ENCODE results near the gene VPS13D.
"Not testable (repeated sequence)": the region's sequence is repeated elsewhere in the genome, so short reads cannot be mapped to it uniquely, and the experiment has no call there.

VPS13D gene

DNA sequence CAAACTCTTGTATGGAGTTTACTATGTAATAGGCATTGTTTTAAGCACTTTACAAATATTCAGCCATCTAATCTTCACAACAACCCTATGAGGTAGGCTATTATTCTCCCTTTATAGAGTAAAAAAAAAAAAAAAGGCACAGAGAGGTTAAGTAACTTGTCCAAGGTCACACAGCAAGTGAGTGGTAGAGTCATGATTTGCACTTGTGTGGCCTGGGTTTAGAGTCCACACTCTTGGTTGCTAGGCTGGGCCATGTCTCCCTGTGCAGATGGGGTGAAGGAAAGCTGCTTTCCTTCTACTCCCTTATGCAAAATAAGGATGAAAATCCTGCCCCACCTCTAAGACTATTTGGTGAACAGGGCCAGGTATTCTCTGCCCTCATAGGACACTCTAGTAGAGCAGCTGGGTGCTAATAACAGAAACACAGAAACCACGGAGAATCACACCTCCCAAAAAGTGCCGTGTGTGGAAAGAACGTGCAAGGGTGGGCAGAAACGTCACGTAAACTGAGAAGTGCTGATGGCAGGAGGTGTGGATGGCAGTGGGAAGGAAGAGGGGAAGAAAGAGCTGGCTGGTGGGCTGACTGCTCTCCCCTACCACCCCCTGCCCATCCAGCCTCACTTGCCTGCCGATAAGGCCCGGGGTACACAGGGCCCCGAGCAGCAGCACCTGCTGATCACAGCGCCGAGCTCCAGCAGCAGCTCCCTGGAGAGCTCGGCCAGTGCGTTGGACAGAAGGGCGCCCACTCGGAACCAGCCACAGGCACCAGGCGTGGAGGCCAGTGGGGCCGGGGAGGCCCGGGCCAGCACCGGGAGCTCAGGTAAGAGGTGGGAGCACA lies 28.3 kb upstream of the VPS13D start:
- DNase-seq = no peak

DNA sequence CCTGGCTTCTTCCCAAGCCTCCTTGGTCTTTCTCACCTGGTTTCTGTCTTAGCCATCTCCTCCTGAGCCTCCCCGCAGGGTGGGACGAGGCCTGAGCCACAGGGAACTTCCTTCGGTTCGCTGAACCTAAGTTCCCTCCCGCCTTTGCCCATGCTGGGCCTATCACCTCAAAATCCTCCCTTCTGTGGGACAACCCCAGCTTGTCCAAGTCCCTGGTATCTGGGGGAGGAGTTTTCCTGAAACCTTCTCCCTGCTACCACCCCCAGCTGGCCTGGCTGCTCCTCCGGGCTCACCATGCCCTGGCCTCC lies 27.7 kb upstream of the VPS13D start:
- DNase-seq = no peak

DNA sequence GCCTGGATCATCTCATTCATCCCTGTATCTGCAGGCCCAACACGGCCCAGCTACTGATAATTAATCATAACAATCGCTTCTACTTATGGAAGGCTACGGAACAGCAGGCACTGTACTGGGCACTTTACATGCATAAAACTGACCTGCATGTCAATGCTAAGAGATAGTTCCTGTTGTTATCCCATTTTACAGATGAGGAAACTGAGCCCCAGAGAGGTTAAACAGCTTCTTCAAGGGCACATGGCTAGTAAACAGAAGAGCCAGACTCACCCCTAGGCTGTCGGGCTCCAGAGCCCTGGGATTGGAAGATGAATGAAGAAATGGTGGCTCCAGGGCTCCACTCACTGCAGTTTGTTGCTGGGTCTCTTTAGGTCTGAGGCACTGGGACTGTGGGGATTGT lies 27.3 kb upstream of the VPS13D start:
- DNase-seq = no peak

DNA sequence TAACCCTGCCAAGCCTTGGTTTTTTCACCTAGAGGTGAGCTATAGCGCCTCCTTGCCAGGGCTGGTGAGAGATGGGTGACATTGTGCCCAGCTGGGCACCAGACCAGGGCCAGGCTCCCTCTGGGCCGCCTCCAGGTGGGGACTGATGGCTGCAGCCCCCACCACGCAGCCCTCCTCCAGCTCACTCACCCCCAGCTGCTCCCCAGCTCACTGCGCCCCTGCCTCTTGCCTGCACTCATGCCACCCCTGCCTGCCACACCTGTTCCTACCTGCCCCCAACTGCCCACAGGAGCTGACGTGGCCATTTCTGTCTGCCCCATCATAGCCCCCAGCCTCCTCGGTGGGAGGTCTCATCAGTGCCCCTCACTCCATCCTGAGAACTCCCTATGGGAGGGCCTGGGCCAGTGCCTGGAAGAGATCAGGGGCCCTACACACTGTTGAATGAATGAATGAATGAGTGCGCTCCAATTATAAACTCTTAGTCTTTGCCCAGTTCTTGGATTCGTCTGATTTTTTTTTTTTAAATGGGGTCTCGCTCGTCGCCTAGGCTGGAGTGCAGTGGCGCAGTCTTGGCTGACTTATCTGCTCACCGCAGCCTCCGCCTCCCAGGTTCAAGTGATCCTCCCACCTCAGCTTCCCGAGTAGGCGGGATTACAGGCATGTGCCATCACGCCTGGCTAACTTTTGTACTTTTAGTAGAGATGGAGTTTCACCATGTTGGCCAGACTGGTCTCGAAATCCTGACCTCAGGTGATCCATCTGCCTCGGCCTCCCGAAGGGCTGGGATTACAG lies 26.4 kb upstream of the VPS13D start:
- DNase-seq = no peak

DNA sequence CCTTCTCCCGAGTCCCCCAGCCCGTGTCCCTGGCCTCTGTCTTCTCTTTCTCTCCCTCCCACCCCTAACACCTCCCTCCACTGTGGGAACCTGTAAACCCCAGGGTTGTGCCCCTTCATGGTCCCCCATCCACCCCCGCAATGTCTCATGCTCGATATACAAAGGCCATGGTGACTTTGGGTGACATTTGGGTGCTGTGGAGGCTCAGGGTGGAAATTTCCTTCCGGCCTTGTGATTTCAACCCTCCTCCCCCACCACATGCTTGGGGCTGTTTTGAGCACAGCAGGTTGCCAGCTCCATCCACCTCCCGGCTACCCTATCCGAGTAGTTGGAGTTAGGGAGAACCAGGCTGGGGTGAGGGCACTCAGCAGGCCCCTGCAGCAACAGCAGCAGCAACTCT lies 25.7 kb upstream of the VPS13D start:
- DNase-seq = no peak

DNA sequence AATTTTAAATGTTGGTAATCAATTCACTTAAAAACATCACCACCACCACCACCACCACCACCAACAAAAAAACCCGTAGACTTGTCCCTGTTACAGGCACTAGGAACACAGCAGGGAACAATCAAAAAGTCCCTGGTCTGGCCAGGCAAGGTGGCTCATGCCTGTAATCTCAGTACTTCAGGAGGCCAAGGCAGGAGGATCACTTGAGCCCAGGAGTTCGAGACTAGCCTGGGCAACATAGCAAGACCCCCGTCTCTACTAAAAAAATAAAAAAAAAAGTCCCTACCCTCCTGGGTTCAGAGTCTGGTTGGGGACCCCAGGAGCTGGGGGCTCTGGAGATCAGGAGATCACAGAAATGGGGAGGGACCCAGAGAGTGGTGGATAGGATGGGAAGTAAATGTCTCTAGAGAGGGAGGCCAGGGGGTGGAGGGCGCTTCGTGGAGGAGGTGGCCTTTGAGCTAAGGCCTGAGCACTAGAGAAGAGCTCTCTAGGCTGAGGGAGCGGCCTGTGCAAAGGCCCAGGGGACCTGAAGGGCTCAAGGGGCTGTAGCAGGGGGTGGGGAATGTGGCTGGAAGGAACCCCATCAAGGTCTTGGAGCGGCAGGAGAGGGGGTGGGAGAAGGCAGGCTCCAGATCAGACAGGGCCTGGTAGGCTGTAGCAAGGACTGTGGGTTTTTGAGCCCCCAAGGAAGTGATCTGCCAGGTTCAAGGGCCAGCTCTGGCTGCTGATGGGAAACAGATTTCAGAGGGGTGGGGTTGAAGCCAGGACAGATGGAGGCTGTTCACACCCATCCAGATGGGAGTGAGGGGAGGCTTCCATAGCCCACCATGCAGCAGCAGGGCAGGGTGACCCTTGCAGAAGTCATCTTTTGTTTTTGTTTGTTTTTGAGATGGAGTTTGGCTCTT lies 24.8 kb upstream of the VPS13D start:
- no peak for DNase-seq

DNA sequence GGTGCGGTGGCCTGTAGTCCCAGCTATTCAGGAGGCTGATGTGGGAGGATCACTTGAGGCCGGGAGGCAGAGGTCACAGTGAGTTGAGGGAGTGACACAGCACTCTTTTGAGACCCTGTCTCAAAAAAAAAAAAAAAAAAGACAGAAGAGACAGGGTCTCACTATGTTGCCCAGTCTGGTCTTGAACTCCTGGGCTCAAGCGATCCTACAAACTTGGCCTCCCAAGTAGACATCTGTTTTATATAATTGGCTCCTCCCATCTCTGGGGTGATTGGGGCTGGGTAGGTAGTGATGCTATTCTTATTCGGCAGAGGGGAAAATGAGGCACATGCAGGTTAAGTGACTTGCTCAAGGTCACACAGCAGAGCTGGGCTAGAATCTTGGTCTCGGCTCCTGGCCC lies 23.6 kb upstream of the VPS13D start:
- DNase-seq = no peak

DNA sequence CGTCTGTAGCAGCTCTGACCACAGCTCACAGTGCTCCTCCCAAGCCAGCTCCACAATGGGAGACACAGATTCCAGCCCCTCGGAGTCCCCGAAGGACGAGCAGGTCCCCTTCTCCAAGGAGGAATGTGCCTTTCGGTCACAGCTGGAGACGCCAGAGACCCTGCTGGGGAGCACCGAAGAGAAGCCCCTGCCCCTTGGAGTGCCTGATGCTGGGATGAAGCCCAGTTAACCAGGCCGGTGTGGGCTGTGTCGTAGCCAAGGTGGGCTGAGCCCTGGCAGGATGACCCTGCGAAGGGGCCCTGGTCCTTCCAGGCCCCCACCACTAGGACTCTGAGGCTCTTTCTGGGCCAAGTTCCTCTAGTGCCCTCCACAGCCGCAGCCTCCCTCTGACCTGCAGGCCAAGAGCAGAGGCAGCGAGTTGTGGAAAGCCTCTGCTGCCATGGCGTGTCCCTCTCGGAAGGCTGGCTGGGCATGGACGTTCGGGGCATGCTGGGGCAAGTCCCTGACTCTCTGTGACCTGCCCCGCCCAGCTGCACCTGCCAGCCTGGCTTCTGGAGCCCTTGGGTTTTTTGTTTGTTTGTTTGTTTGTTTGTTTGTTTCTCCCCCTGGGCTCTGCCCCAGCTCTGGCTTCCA lies 22.9 kb upstream of the VPS13D start:
- DNase-seq = no peak

DNA sequence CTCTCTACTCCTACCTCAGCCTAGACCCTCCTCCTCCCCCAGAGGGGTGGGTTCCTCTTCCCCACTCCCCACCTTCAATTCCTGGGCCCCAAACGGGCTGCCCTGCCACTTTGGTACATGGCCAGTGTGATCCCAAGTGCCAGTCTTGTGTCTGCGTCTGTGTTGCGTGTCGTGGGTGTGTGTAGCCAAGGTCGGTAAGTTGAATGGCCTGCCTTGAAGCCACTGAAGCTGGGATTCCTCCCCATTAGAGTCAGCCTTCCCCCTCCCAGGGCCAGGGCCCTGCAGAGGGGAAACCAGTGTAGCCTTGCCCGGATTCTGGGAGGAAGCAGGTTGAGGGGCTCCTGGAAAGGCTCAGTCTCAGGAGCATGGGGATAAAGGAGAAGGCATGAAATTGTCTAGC lies 21.6 kb upstream of the VPS13D start:
- DNase-seq = no peak

DNA sequence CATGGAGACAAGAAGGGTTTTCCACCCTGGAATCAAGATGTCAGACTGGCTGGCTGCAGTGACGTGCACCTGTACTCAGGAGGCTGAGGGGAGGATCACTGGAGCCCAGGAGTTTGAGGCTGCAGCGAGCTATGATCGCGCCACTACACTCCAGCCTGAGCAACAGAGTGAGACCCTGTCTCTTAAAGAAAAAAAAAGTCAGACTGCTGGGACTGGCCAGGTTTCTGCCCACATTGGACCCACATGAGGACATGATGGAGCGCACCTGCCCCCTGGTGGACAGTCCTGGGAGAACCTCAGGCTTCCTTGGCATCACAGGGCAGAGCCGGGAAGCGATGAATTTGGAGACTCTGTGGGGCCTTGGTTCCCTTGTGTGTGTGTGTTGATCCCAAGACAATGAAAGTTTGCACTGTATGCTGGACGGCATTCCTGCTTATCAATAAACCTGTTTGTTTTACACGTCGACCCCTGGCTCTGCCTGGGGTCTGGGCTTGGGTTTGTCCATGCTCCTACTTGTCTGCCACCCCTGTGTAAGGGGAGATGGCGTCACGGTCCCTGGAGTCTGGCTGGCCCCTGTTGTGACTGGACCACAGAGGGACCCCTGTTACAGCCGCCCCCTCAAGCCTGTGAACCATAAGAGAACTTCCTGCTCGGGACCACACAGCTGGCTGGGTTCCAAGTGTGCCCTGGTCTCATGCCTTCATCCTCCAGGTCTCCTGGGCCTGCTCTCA lies 20.9 kb upstream of the VPS13D start:
- DNase-seq = peak; percentile 85

DNA sequence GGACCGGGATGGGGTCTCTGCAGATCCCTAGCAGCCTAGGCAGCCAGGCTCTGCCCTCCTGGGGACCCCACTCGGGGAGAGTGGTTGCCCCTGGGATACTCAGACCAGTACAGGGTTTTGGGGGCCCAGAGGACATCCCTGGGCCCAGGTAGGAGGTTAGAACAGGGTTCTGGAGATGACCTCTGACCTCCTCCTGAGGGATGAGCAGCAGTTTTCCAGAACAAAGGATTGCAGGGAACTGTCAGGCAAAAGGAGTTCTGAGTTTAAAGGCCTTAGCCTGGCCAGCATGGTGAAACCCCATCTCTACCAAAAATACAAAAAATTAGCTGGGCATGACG lies 20.4 kb upstream of the VPS13D start:
- no peak for DNase-seq

DNA sequence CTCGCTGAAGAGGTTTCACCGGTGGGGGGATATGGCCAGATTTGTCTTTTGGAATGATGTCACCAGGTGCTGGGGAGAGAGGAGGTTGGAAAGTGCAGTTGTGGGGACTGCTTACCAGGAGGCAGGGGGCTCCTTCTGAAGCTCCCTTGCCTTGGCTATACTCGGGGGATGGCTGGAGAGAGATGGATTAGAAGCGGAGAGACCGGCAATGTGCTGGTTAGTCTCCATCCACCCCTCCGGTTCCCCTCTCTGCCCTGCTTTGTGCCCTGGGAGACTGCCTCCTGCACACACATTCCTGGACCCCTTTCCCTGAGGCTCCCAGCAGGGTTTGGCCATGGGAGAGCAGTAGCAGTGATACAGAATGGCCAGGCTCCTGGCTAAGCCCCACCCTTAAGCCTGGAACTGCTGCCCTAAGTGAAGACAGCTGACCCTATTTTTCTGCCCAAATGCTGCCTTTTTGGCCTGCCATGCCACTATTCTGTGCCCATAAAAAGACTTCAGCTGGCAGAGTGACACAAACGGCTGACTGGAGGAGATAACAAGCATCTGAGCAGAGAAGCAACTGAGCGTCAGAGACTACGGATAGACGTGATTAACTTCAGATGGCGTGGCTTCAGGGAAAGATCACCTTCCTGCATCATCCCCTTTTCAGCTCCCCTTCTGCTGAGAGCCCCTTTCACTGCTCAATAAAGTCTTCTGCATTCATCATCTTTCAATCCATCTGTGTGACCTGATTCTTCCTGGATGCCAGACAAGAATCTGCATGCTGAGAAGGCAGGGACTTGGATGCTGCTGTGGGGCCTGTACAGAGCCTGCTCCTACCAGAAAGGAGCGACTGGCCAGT lies 14.5 kb upstream of the VPS13D start:
- no peak for DNase-seq

DNA sequence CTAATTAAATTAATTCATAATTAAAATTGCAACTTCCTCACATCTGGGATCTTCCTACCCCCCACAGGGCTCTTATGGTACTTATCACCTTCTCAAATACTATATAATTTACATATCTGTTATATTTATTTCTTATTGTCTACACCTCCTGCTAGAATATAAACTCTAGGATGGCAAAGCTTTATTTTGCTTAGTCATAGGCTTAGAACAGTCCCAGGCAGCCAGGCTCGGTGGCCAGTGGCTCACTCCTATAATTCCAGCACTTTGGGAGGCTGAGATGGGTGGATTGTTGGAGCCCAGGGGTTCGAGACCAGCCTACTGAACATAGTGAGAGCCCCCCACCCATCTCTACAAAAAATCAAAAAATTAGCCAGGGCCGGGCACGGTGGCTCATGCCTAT lies 10.0 kb upstream of the VPS13D start:
- no peak for DNase-seq

DNA sequence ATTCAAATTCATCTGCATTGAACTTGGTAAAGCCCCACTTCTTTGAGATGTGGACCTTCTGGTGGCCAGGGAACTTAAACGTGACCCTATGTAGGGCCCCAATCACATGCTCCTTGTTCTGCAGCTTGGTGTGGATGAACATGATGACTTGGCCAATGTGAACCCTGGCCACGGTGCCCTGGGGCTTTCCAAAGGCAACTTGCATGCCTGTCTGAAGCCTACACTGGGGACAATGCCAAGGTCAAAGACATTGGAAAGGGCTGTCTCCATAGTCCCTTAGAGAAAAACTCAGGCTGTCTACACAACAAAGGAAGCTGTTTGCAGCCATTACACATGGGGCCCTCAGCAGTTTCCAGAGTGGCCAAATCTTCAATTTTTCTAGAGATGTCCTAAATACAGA lies 8.9 kb upstream of the VPS13D start:
- DNase-seq = no peak

DNA sequence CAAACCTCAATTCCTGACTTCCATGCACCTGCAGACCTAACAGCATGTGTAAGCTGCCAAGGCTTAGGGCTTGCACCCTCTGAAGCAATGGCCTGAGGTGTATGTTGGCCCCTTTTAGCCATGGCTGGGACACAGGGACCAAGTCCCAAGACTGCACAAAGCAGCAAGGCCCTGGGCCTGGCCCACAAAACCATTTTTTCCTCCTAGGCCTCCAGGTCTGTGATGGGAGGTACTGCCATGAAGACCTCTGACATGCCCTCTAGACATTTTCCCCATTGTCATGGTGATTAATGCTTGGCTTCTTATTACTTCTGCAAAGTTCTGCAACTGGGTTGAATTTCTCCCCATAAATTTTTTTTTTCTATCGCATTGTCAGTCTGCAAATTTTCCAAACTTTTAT lies 7.1 kb upstream of the VPS13D start:
- DNase-seq = not testable (repeated sequence)

DNA sequence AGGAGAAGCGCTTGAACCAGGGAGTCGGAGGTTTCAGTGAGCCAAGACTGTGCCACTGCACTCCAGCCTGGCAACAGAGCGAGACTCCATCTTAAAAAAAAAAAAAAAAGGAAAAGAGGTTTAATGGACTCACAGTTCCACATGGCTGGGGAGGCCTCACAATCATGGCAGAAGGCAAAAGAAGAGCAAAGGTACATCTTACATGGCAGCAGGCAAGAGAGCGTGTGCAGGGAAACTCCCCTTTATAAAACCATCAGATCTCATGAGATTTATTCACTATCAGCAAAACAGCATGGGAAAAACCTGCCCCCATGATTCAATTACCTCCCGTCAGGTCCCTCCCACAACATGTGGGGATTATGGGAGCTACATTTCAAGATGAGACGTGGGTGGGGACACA lies 5.7 kb upstream of the VPS13D start:
- DNase-seq = not testable (repeated sequence)

DNA sequence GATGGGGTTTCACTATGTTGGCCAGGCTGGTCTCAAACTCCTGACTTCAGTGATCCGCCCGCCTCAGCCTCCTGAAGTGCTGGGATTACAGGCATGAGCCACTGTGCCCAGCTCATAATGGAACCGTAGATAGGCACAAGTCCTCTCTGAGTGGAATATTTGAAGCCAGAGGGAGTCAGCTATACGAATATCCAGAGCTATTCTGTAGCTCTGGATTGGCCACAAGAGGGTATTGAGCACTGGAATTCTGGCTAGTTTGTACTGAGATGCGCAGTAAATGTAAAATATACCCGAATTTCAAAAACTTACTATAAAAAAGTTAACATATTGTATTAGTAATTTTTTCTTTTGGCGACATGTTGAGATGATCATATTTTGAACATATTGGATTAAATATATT lies 851 bp upstream of the VPS13D start:
- DNase-seq = no peak

DNA sequence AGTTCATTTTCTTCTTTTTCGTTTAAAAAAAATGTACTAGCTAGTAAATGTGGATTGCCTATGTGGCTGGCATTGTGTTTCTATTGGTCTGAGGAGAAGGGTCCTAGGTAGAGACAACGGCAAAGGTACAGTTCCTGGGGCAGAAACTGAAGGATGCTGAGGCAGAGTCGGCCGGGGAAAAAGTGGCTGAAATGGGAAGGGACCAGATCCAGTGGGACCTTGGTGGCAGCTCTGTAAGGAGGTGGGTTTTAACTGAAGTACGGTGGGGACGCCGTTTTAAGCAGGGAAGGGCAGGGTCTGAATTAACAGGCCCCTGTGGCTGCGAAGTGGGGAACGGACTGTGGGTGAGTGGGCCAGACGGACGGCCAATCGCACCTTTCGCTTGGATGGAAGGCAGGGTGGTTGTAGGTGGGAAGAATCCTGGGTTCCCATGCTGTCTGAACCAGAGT lies 420 bp upstream of the VPS13D start:
- DNase-seq = no peak

DNA sequence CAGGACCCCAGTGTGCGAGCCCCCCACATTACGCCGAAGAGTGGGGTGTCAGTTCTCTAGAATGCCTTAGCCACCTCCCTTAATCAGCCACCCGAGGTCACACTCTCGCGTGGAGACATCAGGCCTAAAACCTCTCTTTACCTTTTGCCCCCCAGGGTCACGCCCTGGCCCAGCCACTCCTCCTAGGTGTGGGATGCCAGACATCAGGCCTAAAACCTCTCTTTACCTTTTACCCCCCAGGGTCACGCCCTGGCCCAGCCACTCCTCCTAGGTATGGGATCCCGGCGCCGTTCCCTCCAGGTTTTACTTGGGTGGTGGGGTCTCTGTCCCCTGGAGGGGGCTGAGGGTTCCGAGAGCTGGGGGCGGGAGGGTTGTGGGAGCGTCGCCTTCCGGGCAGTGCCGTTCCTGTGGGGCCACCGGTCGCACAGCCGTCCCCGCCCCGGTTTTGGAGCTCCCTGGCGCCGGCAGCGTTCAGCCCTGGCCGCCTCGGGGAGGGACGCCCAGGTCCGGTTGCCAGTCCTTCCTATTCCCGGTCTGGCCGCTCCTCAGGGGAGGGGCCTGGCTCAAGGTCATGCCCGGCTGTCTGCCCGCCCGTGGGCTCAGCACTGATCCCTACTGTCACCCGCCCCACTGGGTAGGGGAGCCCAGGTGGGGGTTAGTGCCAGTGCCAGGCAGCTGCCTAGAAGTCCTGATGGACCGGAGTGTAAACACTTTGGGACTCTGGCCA lies 882 bp downstream of the VPS13D start:
- DNase-seq = no peak

DNA sequence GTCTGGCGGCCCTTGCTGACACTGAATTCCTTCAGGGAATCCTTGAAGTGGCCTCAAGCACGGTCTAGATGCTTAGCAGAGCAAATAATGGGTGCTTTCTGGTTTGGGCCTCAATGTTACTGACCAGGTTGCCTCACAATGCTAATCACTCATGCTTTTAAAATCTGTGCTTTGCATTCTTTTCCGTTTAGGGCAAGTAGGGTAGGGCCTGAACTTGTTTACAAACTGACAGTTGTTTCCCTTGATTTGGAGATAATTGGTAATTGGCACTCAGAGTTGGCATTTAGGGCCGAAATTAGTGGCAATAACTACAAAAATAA lies 1.4 kb downstream of the VPS13D start:
- no peak for DNase-seq

DNA sequence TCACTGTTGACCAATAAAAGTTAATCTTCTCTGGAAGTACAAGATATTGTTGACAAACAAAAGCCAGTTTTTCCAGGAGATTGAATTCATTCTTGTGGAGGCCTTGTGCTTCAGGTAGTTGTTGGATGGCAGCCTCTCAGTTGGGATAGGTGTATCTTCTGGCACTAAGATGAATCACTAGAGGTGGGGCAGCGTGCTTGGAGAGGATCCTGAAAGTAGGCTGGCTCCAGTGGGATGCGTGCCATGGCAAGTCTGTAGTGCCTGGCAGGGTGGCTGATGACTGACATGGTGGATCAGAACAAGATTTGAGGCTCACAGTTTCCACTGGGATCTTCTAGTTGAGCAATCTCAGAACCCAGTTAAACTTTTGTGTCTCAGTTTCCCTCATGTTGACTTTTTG lies 2.4 kb downstream of the VPS13D start:
- DNase-seq = no peak

Measured in effector CD4-positive, alpha-beta T cell (primary cell).